Right atrium auricular region (tissue), 2 donors: ENCODE results near the gene SLX9. TPM values are rescaled to one million over a fixed set of nuclear protein-coding genes. Genes with fewer than 3 reads are reported as not detected.

ENCODE experiments used
- DNase-seq: peaks from one replicate; pipeline ENCODE4 v3.0.0-alpha.2; 2019; ENCODE audit warnings: low spot score
- H3K27ac ChIP-seq, 2 donors: fragments of 200-600 bp; sonication (generic); 1 replicate in 1 of 2; 2 replicates in 1 of 2; pipeline ENCODE4 v1.5.1; 2016 to 2019
- H3K27me3 ChIP-seq, 2 donors: fragments of 200-600 bp; sonication (generic); one replicate each; pipeline versions ENCODE4 v1.5.1 to v1.6.0; 2017 to 2019
- H3K36me3 ChIP-seq: fragments of 200-600 bp; sonication (generic); one replicate; pipeline ENCODE4 v1.5.1; 2016
- H3K4me1 ChIP-seq, 2 donors: fragments of 200-600 bp; sonication (generic); one replicate each; pipeline versions ENCODE4 v1.5.1 to v1.6.0; 2017 to 2019
- H3K4me3 ChIP-seq, 2 donors: fragments of 200-600 bp; sonication (generic); 1 replicate in 1 of 2; 2 replicates in 1 of 2; pipeline ENCODE4 v1.5.1; 2017 to 2019; ENCODE audit warnings: mild to moderate bottlenecking in 1 of 2, moderate library complexity in 1 of 2
- H3K9me3 ChIP-seq, 2 donors: fragments of 200-600 bp; sonication (generic); one replicate each; pipeline ENCODE4 v1.5.1; 2019
- CTCF ChIP-seq, 2 donors: fragments of 200-600 bp; sonication (generic); IDR thresholded peaks; one replicate each; pipeline ENCODE4 v1.5.1; 2019; ENCODE audit warnings: antibody characterized with exemption in 2 of 2
- total RNA-seq, 2 donors: library from RNA; depleted of rRNA; stranded (reverse); fragments of >200 nt; gene quantifications; one replicate each; pipeline ENCODE4 v1.1.0, GENCODE V29; 2016

SLX9 gene
- total RNA-seq, 2 donors from 2014 or later = 15.9 to 18.8 TPM

- H3K4me3 ChIP-seq = no peak overlapping the region
- H3K27me3 ChIP-seq = no peaks in the 10 kb centered on the region
- no peaks in the 10 kb centered on the region for H3K9me3 ChIP-seq
- DNase-seq = no peak
- TF ChIP-seq CTCF (IDR thresholded peaks at IDR 0.05) = no peak
- H3K36me3 ChIP-seq = no peaks in the 10 kb centered on the region
- no peak overlapping the region for H3K27ac ChIP-seq
- H3K4me1 ChIP-seq = no peaks in the 10 kb centered on the region
Measured at GRCh38 chr21:44904141-44904923, 35.5 kb upstream of the SLX9 start.

DNA sequence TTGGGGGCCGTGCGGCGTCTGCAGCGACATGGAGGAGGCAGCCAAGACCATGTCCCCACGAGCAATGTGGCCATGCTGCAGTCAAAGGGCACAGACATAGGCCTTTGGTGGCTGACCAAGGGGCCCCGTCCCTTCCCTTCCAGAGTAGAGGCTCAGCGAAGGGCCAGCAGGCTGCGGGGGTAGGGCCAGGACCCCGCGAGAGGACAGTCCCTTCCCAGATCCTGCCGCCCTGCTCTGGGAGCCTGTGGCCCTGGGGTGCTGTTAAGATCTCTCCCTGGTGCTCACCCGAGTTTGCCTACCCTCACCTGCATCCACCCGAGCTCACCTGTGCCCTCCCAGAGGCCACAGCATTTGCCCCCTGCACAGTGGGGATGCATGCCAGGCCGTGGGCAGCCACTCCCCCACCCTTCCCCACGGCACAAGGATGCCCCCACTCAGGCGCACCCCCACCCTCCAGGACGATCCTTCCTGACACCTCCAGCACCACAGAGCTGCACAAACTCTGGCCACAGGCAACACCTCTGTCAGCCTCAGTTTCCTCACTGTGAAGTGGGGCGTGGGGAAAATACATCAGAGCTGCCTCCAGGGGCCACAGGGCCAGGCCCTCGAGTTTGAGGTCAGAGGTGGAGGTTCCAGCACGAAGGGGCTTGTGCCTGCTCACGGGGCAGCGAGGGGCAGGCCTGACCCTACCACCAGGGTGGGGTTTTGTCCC lies 34.7 kb upstream of the SLX9 start:
- no peak for TF ChIP-seq CTCF (IDR thresholded peaks at IDR 0.05)
- DNase-seq = no peak
- no peak overlapping the region for H3K4me3 ChIP-seq
- no peaks in the 10 kb centered on the region for H3K27me3 ChIP-seq
- no peaks in the 10 kb centered on the region for H3K36me3 ChIP-seq
- H3K4me1 ChIP-seq = no peaks in the 10 kb centered on the region
- no peak overlapping the region for H3K27ac ChIP-seq
- H3K9me3 ChIP-seq = no peaks in the 10 kb centered on the region

DNA sequence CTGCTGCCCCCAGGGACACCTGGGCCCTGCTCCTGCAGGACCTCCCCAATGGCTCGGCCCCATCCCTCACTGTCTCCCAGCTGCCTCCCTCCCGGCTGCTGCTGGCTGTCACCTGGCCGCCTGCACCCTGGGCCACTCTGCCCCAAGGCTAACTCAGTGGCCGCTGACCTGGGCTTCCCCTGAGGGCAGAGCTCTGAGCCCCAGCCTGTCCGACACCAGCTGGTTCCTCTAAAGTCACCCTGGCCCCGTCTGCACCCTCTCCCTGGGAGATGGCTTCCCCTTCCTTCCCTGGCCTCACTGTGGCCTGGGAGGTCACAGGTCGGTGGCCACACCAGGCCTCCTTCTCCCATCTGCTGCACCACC lies 34.1 kb upstream of the SLX9 start:
- no peaks in the 10 kb centered on the region for H3K36me3 ChIP-seq
- TF ChIP-seq CTCF (IDR thresholded peaks at IDR 0.05) = no peak
- H3K4me1 ChIP-seq = peaks cover 0 to 3% of the 10 kb centered on the region in 2 donors
- H3K27me3 ChIP-seq = no peaks in the 10 kb centered on the region
- DNase-seq = no peak
- H3K27ac ChIP-seq = no peak overlapping the region
- H3K9me3 ChIP-seq = no peaks in the 10 kb centered on the region
- H3K4me3 ChIP-seq = no peak overlapping the region

GRCh38 chr21:44907225-44907965 lies 32.4 kb upstream of the SLX9 start:
- no peak for DNase-seq
- no peak for TF ChIP-seq CTCF (IDR thresholded peaks at IDR 0.05)
- Histone ChIP-seq H3K27me3 (no peaks in the 10 kb centered on the region), H3K4me1 (peaks cover 0 to 8% of the 10 kb centered on the region in 2 donors), H3K4me3 (no peak overlapping the region), H3K27ac (no peak overlapping the region), H3K9me3 (no peaks in the 10 kb centered on the region), H3K36me3 (no peaks in the 10 kb centered on the region)

DNA sequence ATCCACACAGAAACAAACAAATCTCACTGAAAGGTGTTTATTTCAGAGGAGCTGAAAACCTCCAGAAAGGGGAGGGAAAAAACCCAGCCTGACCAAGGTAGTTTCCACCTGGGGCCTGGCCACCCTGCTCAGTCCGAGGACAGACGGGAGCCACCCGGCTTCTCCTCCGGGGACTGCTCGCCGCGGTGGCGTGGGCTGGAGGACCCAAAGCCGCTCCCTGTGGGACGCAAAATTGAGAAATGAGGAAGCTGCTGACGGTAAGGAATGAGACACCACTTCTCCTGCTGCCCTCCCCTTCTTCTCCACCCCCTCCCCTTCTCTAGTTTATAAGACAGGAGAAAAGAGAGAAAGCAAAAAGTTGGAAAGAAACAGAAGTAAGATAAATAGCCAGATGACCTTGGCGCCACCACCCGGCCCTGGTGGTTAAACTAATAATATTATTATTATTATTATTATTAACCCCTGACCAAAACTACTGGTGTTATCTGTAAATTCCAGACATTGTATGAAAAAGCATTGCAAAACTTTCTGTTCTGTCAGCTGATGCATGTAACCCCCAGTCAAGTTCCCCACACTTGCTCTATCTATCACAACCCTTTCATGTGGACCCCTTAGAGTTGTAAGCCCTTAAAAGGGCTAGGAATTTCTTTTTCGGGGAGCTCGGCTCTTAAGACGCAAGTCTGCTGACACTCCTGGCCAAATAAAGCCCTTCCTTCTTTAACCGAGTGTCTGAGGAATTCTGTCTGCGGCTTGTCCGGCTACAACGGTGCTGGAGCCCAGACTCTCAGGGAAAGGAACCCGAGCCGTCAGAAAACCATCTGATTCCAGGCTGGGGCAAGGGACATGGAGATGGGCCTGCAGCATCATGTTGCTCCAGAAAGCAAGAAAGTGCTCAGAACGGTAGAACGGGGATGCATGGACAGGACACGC lies 31.6 kb upstream of the SLX9 start:
- peak in 1 of 2 donors; percentile 32 for TF ChIP-seq CTCF (IDR thresholded peaks at IDR 0.05)
- no peaks in the 10 kb centered on the region for H3K36me3 ChIP-seq
- H3K4me1 ChIP-seq = peaks cover 0 to 8% of the 10 kb centered on the region in 2 donors
- H3K27ac ChIP-seq = no peak overlapping the region
- H3K9me3 ChIP-seq = no peaks in the 10 kb centered on the region
- no peaks in the 10 kb centered on the region for H3K27me3 ChIP-seq
- no peak for DNase-seq
- no peak overlapping the region for H3K4me3 ChIP-seq
